ENCODE measurements around the gene RAB3GAP2.

GRCh38 chr1:220182656-220183055 is 89.6 kb downstream of the RAB3GAP2 start:
- TF ChIP-seq CTCF (IDR thresholded peaks at IDR 0.05 in 8 of 11, conservative IDR thresholded peaks at IDR 0.05 in 3 of 11): no peak
- TF ChIP-seq POLR2A (IDR thresholded peaks at IDR 0.05): no peak
- no peak for TF ChIP-seq POLR2AphosphoS5 (IDR thresholded peaks at IDR 0.05)

Data from spleen (tissue), 7 donors.